Esophagus squamous epithelium (tissue), 5 donors: ENCODE data around the gene OR10P1. TPM values are rescaled to one million over a fixed set of nuclear protein-coding genes. Genes with fewer than 3 reads are reported as not detected.

Experiments used
- DNase-seq: peaks from one replicate; lab custom pipeline; 2025; lab: John Stamatoyannopoulos, UW
- H3K27ac ChIP-seq, 4 donors: fragments of 200-600 bp; sonication (generic); one replicate each; pipeline ENCODE4 v1.5.1; 2016 to 2019; ENCODE audit warnings: mild to moderate bottlenecking in 1 of 4
- H3K27me3 ChIP-seq, 4 donors: fragments of 200-600 bp; sonication (generic); 1 replicate in 3 of 4; 2 replicates in 1 of 4; pipeline versions ENCODE4 v1.5.1 to v1.6.0; 2017 to 2021; ENCODE audit warnings: antibody characterized with exemption in 1 of 4
- H3K36me3 ChIP-seq, 3 donors: fragments of 200-600 bp; sonication (generic); one replicate each; pipeline ENCODE4 v1.5.1; 2016 to 2019
- H3K4me1 ChIP-seq, 3 donors: fragments of 200-600 bp; sonication (generic); one replicate each; pipeline ENCODE4 v1.5.1; 2017 to 2019
- H3K4me3 ChIP-seq, 4 donors: fragments of 200-600 bp; sonication (generic); 1 replicate in 3 of 4; 2 replicates in 1 of 4; pipeline ENCODE4 v1.5.1; 2016 to 2019; ENCODE audit warnings: mild to moderate bottlenecking in 2 of 4, moderate library complexity in 1 of 4
- H3K9me3 ChIP-seq, 3 donors: fragments of 200-600 bp; sonication (generic); one replicate each; pipeline ENCODE4 v1.5.1; 2016 to 2019
- CTCF ChIP-seq, 6 experiments: fragments of 450-650 bp in 4 of 6; fragments of 200-600 bp in 2 of 6; sonication (generic) in 2 of 6; IDR thresholded peaks; one replicate each; pipeline ENCODE4 v1.5.1; 2016 to 2019; ENCODE audit warnings: antibody characterized with exemption in 6 of 6, mild to moderate bottlenecking in 4 of 6, moderate library complexity in 4 of 6
- POLR2A ChIP-seq, 4 donors: fragments of 450-650 bp; IDR thresholded peaks; one replicate each; pipeline ENCODE4 v1.6.1; 2017; ENCODE audit warnings: antibody characterized with exemption in 4 of 4, mild to moderate bottlenecking in 4 of 4, moderate library complexity in 3 of 4
- WGBS, 2 donors: methylation state at CpG; one replicate each; pipeline ENCODE4 v1.1.5; 2018; 5-methylcytosine and 5-hydroxymethylcytosine counted together
- intact Hi-C: fragments of 100-400 bp; cut with DNase I; formaldehyde crosslinking; loops from one replicate; pipeline ENCODE4 v1.15.0; 2022
- total RNA-seq, 4 donors: library from RNA; depleted of rRNA; stranded (reverse); fragments of >200 nt; gene quantifications; one replicate each; pipeline ENCODE4 v1.1.0, GENCODE V29; 2016
- donor health status: DM: yes; HTN: yes; CAD: no.

The OR10P1 gene
- total RNA-seq, 4 donors from 2014 or later, result not detected

GRCh38 chr12:55651299-55651683, 14.6 kb downstream of the OR10P1 start:
- 35 to 42% methylated on average over 3 to 4 of the region's 5 CpGs for WGBS, 2 donors
- H3K4me3 ChIP-seq, result no peak overlapping the region
- H3K9me3 ChIP-seq, result no peaks in the 10 kb centered on the region
- peaks cover 0 to 4% (median 4%) of the 10 kb centered on the region in 3 donors for H3K4me1 ChIP-seq
- H3K27me3 ChIP-seq, result no peaks in the 10 kb centered on the region
- no peaks in the 10 kb centered on the region for H3K36me3 ChIP-seq
- no peak for DNase-seq
- H3K27ac ChIP-seq, result no peak overlapping the region
- intact Hi-C loops, result no loop called here
- TF ChIP-seq POLR2A (IDR thresholded peaks at IDR 0.05) (no peak), CTCF (IDR thresholded peaks at IDR 0.05) (no peak)

GRCh38 chr12:55652352-55652751, 15.7 kb downstream of the OR10P1 start:
- Histone ChIP-seq H3K9me3 (no peaks in the 10 kb centered on the region), H3K4me1 (no peaks in the 10 kb centered on the region), H3K4me3 (no peak overlapping the region), H3K27me3 (no peaks in the 10 kb centered on the region), H3K36me3 (no peaks in the 10 kb centered on the region), H3K27ac (no peak overlapping the region)
- TF ChIP-seq CTCF (IDR thresholded peaks at IDR 0.05) (no peak), POLR2A (IDR thresholded peaks at IDR 0.05) (no peak)
- intact Hi-C loops, result no loop called here
- WGBS, 2 donors, result 64 to 75% methylated on average over 3 of the region's 3 CpGs
- no peak for DNase-seq

- TF ChIP-seq CTCF (IDR thresholded peaks at IDR 0.05), result no peak
- no peak for TF ChIP-seq POLR2A (IDR thresholded peaks at IDR 0.05)
- Histone ChIP-seq H3K4me1 (no peaks in the 10 kb centered on the region), H3K27me3 (no peaks in the 10 kb centered on the region), H3K9me3 (no peaks in the 10 kb centered on the region), H3K4me3 (no peak overlapping the region), H3K27ac (no peak overlapping the region), H3K36me3 (no peaks in the 10 kb centered on the region)
- WGBS, 2 donors, result 49 to 68% methylated on average over 3 of the region's 3 CpGs
- intact Hi-C loops, result no loop called here
- DNase-seq, result no peak
Measured at GRCh38 chr12:55653031-55653430, 16.3 kb downstream of the OR10P1 start.

GRCh38 chr12:55654511-55655214, 18.0 kb downstream of the OR10P1 start:
- Histone ChIP-seq H3K27ac (no peak overlapping the region), H3K27me3 (no peaks in the 10 kb centered on the region), H3K36me3 (no peaks in the 10 kb centered on the region), H3K4me1 (no peaks in the 10 kb centered on the region), H3K4me3 (no peak overlapping the region), H3K9me3 (no peaks in the 10 kb centered on the region)
- TF ChIP-seq CTCF (IDR thresholded peaks at IDR 0.05), result no peak
- no peak for TF ChIP-seq POLR2A (IDR thresholded peaks at IDR 0.05)
- intact Hi-C loops, result no loop called here
- no peak for DNase-seq
- 87% methylated on average over 10 to 17 of the region's 17 CpGs for WGBS, 2 donors

GRCh38 chr12:55657212-55657611, 20.5 kb downstream of the OR10P1 start:
- Histone ChIP-seq H3K27ac (no peak overlapping the region), H3K4me3 (no peak overlapping the region)
- intact Hi-C loops, result no loop called here

More at GRCh38 chr12:55657212-55657611, 20.5 kb downstream of the OR10P1 start:
- TF ChIP-seq POLR2A (IDR thresholded peaks at IDR 0.05) (no peak), CTCF (IDR thresholded peaks at IDR 0.05) (no peak)
- no peak for DNase-seq
- Histone ChIP-seq H3K9me3 (no peaks in the 10 kb centered on the region), H3K4me1 (no peaks in the 10 kb centered on the region), H3K27me3 (no peaks in the 10 kb centered on the region), H3K36me3 (no peaks in the 10 kb centered on the region)
- WGBS, 2 donors, result 83 to 90% methylated on average over 2 to 4 of the region's 4 CpGs
